ENCODE results near the gene IMMP2L. TPM values are rescaled to one million over a fixed set of nuclear protein-coding genes. Genes with fewer than 3 reads are reported as not detected.

IMMP2L gene
- total RNA-seq, 4 donors from 2014 or later, result 2.6 to 69.1 (median 34.7) TPM

GRCh38 chr7:111371437-111371836 lies 190.9 kb downstream of the IMMP2L start:
- Histone ChIP-seq H3K4me3 (no peak overlapping the region), H3K9me3 (no peaks in the 10 kb centered on the region), H3K36me3 (no peaks in the 10 kb centered on the region), H3K27me3 (no peaks in the 10 kb centered on the region), H3K27ac (no peak overlapping the region), H3K4me1 (no peaks in the 10 kb centered on the region)
- intact Hi-C loops (cut with DNase I; ENCODE audit: low total_unique reads), result no loop called here
- TF ChIP-seq POLR2A (IDR thresholded peaks at IDR 0.05) (no peak), CTCF (IDR thresholded peaks at IDR 0.05) (no peak)
- no peak for DNase-seq

GRCh38 chr7:111370002-111370401 lies 192.3 kb downstream of the IMMP2L start:
- no peak for DNase-seq
- Histone ChIP-seq H3K36me3 (no peaks in the 10 kb centered on the region), H3K9me3 (no peaks in the 10 kb centered on the region), H3K4me3 (no peak overlapping the region), H3K4me1 (no peaks in the 10 kb centered on the region), H3K27ac (no peak overlapping the region), H3K27me3 (no peaks in the 10 kb centered on the region)
- intact Hi-C loops (cut with DNase I; ENCODE audit: low total_unique reads), result no loop called here
- TF ChIP-seq POLR2A (IDR thresholded peaks at IDR 0.05), result no peak
- TF ChIP-seq CTCF (IDR thresholded peaks at IDR 0.05), result no peak

GRCh38 chr7:111368381-111369065 lies 193.8 kb downstream of the IMMP2L start:
- H3K4me3 ChIP-seq, result no peak overlapping the region
- no peaks in the 10 kb centered on the region for H3K4me1 ChIP-seq
- TF ChIP-seq POLR2A (IDR thresholded peaks at IDR 0.05), result no peak
- no peak overlapping the region for H3K27ac ChIP-seq
- H3K36me3 ChIP-seq, result no peaks in the 10 kb centered on the region
- no peaks in the 10 kb centered on the region for H3K9me3 ChIP-seq
- no peaks in the 10 kb centered on the region for H3K27me3 ChIP-seq
- intact Hi-C loops (cut with DNase I; ENCODE audit: low total_unique reads), result no loop called here
- DNase-seq, result no peak

- H3K36me3 ChIP-seq, result no peaks in the 10 kb centered on the region
- no peaks in the 10 kb centered on the region for H3K9me3 ChIP-seq
- intact Hi-C loops (cut with DNase I; ENCODE audit: low total_unique reads), result no loop called here
- no peak for TF ChIP-seq CTCF (IDR thresholded peaks at IDR 0.05)
- TF ChIP-seq POLR2A (IDR thresholded peaks at IDR 0.05), result no peak
- no peak for DNase-seq
- H3K4me1 ChIP-seq, result no peaks in the 10 kb centered on the region
- H3K27me3 ChIP-seq, result no peaks in the 10 kb centered on the region
- no peak overlapping the region for H3K4me3 ChIP-seq
- H3K27ac ChIP-seq, result no peak overlapping the region
These were observed 197.9 kb downstream of the IMMP2L start for GRCh38 chr7:111364413-111364812.

GRCh38 chr7:111363099-111363498 lies 199.2 kb downstream of the IMMP2L start:
- no peaks in the 10 kb centered on the region for H3K9me3 ChIP-seq
- TF ChIP-seq POLR2A (IDR thresholded peaks at IDR 0.05) (no peak), CTCF (IDR thresholded peaks at IDR 0.05) (no peak)
- H3K27me3 ChIP-seq, result no peaks in the 10 kb centered on the region
- H3K4me1 ChIP-seq, result no peaks in the 10 kb centered on the region
- H3K4me3 ChIP-seq, result no peak overlapping the region
- H3K27ac ChIP-seq, result no peak overlapping the region
- H3K36me3 ChIP-seq, result no peaks in the 10 kb centered on the region
- no peak for DNase-seq
- intact Hi-C loops (cut with DNase I; ENCODE audit: low total_unique reads), result no loop called here

All from uterus (tissue), 4 donors.